HK-2 (cell line): ENCODE data around the gene ANKRD13B.
A peak's percentile ranks its signal among the peaks of the same experiment; 100 is the strongest.
"Not testable (repeated sequence)": the region's sequence is repeated elsewhere in the genome, so short reads cannot be mapped to it uniquely, and the experiment has no call there.

Experiments
- DNase-seq: peaks from one replicate; pipeline ENCODE4 v3.0.0-alpha.2; 2018; ENCODE audit not compliant: unreplicated experiment

Gene ANKRD13B

DNA sequence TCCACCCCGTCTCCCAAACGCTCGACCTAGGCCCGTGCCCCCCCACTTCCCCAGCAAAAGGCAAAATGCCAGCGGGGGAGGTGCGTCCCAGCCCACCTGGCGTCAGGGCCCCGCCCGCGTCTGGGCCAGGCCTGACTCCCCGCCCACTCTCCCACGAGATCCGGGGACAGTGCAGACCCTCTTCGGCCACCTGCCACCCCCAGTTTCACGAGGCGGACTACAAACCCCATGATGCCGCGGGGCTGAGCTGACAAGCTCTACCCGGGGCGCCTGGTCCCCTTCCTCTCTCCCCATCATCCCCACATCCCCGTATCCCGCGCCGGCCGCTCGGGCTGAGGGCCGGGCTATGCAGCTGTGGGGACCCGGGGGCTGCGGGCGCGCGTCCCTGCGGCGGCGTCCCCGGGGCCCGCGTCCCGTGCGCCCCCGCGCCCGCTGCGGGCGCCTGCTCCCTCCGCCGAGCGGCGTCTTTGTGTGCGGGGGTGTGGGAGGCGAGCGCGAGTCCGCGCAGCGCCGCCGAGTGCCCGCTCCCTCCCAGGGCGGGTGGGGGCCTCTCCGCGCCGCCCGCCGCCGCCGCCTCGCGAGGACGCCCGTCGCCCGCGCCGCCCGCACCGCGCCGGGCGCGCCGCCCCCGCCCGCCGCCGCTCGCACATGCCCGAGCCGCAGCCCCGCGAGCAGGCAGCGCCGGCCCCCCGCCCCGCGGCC is at the start of gene ANKRD13B:
TSS of gene ANKRD13B (plus strand) at position 283 of the 702 bp plus-strand sequence. CDS start 490 bp downstream, outside the sequence.
- peak; percentile 39 for DNase-seq

DNA sequence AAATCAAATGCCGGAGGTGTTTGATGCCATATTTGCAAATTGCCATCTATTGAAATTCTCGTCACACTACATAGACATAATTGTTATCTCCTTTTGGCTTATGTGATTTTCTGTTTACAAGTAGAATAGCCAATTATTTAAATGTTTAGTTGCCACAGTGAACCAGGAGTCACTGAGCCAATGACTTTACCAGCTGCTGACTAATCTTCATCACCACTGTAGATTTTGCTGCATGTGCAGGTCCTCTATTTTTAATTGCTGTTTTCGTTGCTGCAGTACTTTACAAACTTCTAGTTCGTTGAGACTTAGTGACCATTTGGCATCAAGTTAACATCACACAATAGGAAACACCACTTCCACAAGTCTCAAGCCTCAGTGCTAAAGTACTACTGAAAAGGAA is 48.9 kb upstream of the ANKRD13B start:
- no peak for DNase-seq

DNA sequence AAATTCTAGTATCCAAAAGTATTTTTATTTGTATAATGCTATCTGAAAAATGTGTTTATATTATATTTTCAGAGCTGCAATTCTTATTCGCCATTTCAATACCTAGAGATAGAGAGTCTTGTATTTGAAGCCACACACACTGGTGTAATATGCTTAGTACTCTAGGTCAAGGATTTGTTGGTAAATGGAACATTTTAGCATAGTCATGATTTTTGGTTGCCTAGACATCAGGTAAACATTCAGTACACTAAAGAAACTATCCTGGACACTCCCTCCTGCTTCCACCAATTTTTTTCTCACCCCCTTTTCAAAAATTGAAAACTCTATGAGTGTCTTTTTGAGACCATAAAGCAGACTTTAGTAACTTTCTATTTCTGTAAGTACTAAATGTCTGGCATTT is 46.8 kb upstream of the ANKRD13B start:
- DNase-seq = no peak

DNA sequence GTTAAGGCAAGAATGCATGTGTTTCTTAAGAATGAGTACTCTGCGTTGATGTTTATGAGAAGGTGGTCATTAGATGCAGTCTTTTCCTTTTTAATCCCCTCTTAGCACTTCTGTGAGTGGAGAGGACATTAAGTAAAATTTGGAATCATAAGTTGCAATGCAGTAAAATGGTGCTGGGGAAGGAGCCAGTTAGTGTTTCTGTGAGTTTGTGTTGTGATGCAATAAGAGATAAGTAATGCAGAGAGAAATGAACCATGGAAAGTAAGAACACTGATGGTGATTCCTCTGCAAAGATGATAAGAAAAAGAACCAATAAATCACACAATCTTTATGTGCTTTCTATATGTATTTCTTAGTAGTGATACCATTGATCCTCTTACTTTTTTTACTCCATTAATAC is 46.1 kb upstream of the ANKRD13B start:
- no peak for DNase-seq

DNA sequence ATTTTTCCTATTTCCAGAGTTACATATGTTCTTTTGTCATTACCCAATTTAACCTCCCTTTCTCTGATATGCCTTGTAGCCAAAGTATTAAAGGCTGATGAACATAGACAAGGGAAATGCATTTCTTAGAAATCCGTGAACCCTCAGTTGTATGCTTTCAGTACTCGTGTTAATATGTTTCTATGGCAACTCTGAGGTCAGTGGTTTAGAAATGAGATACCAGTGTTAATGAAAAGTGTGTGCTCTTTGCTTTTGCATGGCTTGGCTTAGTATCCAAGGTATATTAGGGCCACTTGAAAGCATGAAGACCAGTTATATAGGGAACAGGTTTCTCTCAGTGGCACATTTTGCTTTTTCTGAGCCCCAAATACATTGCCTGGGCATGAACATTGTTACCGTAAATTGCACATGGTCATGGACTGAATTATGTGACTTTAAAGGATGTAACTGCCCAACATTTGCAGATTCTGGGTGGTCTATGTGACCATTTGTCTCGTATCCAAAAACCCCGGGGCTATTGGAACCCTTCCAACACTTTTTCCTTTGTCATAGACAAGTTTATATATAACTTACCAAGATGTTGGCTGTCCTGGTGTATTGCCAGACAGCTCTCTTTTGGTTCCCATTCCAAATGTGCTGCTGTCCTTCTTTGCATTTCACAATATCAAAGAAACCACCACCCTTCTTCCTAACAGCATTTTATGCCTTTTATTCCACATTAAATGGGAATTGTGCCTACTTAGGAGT is 43.6 kb upstream of the ANKRD13B start:
- no peak for DNase-seq

DNA sequence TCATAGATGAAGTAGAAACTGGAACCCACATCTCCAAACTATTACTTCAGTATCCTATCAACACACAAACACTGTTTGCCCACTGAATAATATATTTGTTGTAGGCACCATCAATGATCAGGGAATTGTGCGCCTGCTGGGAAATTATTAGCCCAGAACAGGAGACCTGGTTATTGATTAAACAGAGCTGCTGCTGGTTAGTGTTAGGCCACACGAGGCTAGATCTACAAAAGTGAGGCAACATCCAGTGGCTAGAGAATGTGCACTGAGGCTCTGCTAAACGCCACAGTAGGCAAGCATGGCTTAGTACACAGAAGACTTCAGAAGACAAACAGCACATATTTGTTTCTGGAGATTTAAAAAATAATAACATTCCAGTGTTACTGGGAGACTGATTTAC is 37.1 kb upstream of the ANKRD13B start:
- peak; percentile 37 for DNase-seq

DNA sequence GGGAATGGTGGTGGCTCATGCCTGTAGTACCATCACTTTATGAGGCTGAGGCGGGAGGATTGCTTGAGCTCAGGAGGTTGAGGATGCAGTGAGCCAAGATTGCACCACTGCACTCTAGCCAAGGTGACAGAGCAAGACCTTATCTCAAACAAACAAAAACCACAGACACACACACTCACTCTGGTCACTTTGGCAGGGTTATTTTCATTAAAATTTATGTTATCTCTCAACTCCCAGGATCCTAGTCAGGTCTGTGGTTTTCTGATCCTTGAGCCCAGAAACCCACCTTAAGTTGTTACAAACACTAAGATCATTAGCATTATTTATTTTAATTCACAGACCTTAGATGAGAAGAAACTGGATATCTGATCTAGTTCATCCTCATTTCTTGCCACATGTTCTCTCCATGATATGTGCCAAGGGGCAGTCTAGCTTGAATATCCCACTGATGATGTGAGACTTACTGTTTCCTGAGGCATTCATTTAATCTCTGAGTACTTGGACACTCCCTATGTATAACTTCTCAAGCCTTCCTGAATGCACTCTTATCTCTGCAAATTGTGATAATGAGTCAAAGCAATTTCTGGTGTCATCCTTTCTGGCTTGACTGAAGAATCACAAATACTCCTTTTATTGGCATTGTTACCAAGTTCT is 35.7 kb upstream of the ANKRD13B start:
- DNase-seq = no peak

DNA sequence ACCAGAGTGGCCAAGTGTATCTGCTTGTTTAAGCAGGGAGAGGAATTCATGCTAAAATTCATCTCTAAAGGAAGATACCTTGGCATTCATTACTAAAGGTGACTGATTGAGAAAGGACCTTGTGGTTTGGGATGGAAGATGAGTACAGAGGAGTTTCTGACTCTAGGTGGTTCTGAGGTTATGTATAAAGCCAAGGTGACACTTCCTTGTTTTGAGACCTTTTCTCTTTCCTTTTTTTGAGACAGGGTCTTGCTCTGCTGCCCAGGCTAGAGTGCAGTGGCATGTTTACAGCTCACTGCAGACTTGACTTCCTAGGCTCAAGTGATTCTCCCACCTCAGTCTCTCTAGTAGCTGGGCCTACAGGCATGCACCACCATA is 35.2 kb upstream of the ANKRD13B start:
- no peak for DNase-seq

DNA sequence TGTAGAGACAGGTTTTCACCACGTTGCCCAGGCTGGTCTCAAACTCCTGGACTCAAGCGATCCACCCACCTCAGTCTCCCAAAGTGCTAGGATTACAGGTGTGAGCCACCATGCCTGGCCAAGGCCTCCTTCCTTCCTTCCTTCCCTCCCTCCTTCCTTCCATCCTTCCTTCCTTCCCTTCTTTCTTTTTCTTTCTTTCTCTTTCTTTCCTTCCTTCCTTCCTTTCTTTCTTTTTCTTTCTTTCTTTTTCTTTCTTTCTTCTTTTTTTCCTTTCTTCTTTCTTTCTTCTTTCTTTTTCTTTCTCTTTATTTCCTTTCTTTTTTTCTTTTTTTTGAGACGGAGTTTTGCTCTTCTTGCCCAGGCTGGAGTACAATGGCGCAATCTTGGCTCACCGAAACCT is 34.8 kb upstream of the ANKRD13B start:
- not testable (repeated sequence) for DNase-seq

DNA sequence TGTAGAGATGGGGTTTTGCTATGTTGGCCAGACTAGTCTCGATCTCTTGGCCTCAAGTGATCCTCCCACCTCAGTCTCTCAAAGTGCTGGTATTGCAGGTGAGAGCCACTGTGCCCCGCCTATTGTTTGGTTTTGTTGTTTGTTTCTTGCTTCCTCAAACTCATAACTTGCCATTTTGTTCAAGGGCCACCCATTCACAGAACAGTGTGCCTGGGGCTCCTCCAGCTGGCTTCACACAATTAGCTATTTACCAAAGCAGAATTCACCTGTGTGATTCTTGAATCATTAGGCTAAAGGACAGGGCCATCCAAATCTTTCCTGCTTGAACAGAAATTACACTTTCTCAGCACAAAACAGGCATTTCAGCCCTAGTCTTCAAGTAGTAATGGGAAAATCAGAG is 33.3 kb upstream of the ANKRD13B start:
- no peak for DNase-seq

DNA sequence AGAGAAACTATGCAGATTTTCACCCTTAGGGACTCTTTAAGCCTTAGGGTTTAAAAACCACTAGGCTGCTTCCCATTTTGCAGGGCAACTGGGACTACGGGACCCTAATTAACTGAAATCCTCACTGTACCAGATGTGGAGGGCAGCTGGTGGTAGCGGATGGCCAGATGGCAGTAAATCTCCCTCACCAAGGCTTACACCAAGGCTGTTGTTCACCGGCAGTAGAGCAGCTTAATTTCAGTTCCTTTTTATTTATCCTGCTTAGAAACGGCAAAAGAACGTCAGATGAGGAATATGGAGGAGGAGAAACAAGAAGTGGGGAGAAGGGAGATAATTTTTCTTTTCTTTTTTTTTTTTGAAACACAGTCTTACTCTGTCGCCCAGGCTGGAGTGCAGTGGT is 32.6 kb upstream of the ANKRD13B start:
- DNase-seq = no peak

DNA sequence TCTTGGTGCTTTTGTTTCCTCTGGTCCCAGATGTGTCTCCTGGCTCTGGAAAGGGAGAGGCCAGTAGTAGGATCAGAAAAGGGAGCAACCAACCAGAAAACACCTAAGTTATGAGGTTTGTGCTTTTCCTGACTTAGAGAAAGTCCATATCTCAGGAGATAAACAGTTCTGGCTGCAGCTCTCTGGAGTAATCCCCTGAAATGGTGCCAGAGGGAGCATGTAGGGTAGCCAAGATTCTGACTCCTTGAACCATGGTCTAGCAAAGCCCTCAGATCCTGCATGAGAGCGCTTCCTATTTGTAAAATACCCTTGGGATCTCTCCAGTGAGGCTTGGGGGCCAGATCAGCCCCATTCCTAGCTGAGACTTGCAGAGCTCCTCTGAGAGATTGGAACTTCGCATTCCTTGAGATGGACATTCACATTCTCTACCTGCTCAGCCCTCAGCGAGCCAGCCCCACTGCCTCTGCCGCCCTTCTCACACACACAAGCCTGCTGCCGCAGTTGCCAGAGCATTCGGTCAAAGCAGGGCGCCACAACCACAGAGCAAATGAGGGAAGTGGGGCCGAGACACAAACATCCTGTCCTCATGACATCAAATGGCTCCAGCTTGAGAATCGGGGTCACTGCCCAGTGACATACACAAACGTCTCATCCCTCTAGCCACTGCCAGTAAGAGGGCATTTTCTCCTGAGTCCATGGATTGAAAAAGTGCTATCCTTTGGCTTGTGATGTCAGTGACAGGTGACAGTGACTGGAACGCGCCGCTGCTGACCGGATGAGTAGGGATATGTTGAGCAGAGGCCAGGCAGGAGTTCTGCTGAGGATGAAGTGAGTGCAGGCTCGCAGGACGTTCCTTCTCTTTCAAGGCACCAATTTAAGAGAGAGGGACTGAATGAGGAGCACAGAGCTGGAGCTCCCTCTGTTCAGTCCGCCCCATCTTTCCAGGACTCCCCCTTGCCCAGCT is 31.1 kb upstream of the ANKRD13B start:
- no peak for DNase-seq

DNA sequence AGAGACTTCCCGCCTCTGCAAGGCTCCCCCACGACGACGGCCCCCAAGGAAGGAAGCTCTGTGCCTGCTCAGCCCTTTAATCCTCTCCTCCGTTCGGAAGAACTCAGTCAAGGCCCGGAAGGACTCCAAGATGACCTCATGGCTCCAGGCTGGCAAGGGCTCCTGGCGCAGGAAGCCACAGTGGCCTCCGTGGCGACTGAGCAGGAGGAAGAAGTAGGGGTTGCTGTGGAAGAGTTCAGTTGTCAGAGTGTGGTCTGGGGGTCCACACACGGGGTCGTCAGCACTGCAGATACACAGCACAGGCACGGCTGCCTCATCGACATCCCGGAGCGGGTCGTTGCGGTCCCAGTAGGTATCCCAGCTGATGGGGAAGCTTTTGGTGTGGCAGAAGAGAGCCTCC is 30.3 kb upstream of the ANKRD13B start:
- no peak for DNase-seq

DNA sequence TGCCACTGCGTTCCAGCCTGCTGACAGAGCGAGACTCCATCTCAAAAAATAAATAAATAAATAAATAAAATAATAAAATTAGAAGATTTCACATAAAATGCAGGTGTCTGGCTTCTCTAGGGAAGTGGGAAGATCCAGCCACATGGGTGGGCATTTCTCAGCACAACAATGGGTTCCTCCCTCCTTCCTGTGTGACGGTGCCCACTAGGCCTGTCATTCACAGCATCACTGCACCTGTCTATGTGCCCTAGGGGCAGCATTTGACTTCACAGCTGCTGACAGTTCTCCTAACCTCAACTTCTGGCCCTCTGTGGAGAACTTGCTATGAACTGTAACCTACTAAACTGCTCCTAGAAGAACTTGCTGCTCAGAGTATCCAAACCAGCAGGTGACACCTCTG is 29.1 kb upstream of the ANKRD13B start:
- DNase-seq = no peak

DNA sequence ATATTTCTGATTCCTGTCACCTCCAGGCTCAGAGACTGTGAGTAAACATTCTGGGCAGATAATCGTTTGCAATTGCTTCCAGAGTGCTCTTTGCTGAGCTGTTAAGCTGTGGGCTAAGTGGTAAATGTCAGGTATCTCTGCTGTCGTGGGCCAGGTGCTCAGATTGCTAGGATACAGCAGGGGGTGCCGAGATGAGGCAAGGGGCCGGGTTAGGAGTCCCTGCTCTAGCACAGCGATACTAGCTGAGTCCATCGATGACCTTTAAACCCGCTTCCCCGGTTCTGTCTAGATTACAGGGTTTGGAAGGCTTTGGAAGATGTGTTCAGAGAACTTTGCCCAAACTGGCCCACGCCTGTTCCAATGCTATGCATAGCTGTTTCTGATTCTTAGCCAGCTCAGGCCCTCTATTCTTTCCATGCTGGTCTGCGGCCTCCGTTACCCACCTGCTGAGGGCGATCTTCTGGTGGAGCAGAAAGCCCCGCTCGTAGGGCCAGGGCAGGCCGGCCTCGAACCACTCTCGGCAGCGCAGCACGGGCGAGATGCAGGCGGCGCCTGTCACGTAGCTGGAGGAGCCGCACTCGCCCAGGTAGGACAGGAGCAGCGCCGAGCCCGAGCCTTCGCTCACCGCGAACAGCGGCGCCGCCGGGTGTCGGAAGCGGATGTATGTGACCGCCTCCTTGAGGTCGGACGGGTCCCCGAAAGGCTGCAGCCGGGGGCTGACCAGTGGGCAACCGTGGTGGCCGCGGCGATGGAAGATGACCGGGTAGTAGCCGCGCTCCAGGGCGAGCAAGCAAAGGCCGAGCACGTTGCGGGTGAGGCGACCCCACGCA is 27.1 kb upstream of the ANKRD13B start:
- DNase-seq = peak; percentile 78

DNA sequence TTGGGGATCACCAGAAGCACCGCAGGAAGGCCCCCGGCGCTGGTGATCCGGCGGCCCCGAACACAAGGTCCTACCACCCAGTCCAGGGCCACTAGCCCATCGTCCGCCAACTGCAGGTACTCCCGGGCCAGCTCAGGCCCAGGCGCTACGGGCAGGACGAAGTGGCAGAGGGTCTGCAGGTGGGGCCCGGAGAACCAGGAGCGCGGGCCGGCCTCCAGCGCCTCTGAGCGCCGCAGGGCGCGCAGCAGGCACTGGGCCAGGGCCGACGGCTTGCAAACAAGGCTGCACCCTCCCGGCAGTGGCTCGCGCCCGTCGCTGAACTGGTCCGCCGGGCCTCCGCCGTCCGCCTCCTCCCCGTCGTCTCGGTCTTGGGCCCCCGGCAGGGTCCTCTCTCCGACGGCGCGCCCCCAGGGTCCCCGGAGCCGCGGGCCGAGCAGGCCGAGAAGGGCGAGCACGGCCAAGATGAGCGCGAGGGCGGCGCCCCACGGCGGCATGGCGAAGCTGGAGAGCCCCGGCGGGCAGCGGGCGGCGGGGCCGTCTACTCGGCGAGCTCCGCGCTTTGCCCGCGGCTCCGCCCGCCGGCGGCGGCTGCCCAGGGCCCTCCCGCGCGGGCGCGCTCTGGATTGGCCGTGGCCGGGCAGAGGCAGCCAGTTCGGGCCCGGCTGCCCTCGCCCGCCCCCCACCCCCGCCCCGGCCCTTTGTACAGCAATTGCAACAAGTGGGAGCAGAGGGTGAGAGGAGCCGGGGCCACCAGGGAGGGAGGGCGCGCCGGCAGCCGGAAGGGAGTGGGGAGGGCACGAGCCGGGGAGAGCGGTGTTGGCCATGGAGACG is 26.2 kb upstream of the ANKRD13B start, which contains the start of gene ABHD15:
TSS of gene ABHD15 (minus strand) at position 565 of the 831 bp plus-strand sequence. CDS start at position 494, 71 bp downstream.
- peak; percentile 84 for DNase-seq

DNA sequence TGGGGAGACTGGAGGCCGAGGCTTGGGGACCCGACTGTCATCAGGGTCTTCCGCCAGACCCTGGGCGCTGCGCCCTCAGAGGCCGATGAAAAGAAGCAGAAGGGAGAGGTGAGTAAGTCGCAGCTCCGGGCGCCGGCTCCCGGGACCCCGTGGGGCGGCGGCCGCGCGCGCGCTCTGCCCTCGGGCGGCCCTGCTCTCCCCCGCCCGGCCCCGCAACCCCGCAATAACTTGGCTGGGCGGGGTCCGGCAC is 25.7 kb upstream of the ANKRD13B start:
- no peak for DNase-seq

DNA sequence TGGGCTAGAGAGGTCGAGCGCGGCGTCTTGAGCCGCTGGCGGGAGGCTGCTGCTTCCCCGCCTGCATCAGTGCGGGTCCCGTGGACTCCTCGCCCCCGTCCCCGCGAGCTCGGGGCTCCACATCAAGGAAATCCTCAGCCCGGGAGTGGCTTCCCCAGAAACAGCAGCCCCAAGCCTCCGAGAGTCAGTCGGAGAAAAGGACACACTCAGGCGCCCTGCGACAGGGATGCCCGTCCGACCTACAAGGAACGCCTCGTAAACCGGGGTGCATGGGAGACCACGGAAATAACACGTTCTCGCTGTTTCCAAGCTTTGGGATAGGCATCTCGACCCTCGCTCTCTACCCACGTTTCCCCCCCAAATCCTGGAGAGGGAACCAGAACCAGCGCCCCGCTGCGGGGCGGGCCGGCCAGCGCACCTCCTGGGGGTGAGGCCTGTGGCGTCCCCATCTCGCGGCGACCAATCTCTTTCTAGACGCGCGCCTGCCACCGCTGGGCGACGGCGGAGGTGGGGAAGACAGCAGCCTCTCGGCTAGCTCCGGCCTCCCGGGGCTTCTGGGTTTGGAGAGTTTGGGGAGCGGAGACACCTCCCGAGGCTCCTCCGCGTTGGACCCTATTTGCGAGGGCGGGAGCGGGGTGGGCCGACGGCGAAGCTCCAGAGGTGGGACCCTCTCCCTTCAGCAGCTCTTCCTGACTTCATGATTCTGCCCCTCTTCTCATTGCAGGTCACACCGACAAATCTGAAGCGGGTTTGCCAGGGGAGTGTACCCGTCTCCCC is 25.2 kb upstream of the ANKRD13B start:
- peak; percentile 77 for DNase-seq
